Sigmoid colon (tissue), 7 donors: Measurements from ENCODE around the gene NUDT10. TPM values are rescaled to one million over a fixed set of nuclear protein-coding genes. Genes with fewer than 3 reads are reported as not detected.
A peak's percentile ranks its signal among the peaks of the same experiment; 100 is the strongest.
"Not testable (repeated sequence)": the region's sequence is repeated elsewhere in the genome, so short reads cannot be mapped to it uniquely, and the experiment has no call there.

Source experiments
- DNase-seq: peaks from one replicate; pipeline ENCODE4 v3.0.0-alpha.2; 2019
- H3K27ac ChIP-seq, 4 donors: fragments of 200-600 bp; sonication (generic); one replicate each; pipeline ENCODE4 v1.5.1; 2016 to 2019; ENCODE audit warnings: mild to moderate bottlenecking in 1 of 4
- H3K27me3 ChIP-seq, 3 donors: fragments of 200-600 bp; sonication (generic); one replicate each; pipeline ENCODE4 v1.5.1; 2019; ENCODE audit warnings: mild to moderate bottlenecking in 1 of 3
- H3K36me3 ChIP-seq, 4 donors: fragments of 200-600 bp; sonication (generic); one replicate each; pipeline ENCODE4 v1.5.1; 2016 to 2019
- H3K4me1 ChIP-seq, 4 donors: fragments of 200-600 bp; sonication (generic); one replicate each; pipeline ENCODE4 v1.5.1; 2017 to 2019
- H3K4me3 ChIP-seq, 4 donors: fragments of 200-600 bp; sonication (generic); one replicate each; pipeline ENCODE4 v1.5.1; 2017 to 2019; ENCODE audit warnings: mild to moderate bottlenecking in 2 of 4, moderate library complexity in 1 of 4
- H3K9me3 ChIP-seq, 4 donors: fragments of 200-600 bp in 3 of 4; sonication (generic) in 3 of 4; one replicate each; pipeline versions ENCODE4 v1.5.1 to v1.6.1; 2013 to 2019
- EP300 ChIP-seq, 4 donors: sonication (generic); formaldehyde crosslinking; IDR thresholded peaks; one replicate each; pipeline ENCODE4 v1.6.1; 2017; ENCODE audit warnings: antibody characterized with exemption in 4 of 4
- POLR2A ChIP-seq, 2 donors: fragments of 450-650 bp; IDR thresholded peaks; one replicate each; pipeline ENCODE4 v1.6.1; 2016; ENCODE audit warnings: antibody characterized with exemption in 2 of 2, mild to moderate bottlenecking in 2 of 2, moderate library complexity in 2 of 2
- POLR2AphosphoS5 ChIP-seq, 4 donors: sonication (generic); formaldehyde crosslinking; IDR thresholded peaks; one replicate each; pipeline ENCODE4 v1.6.1; 2017; ENCODE audit warnings: antibody characterized with exemption in 4 of 4
- WGBS, 2 donors: extraction: QIAGEN DNeasy Blood & Tissue Kit; methylation state at CpG; one replicate each; pipeline ENCODE4 v1.1.7; 2013; 5-methylcytosine and 5-hydroxymethylcytosine counted together
- intact Hi-C: fragments of 100-400 bp; cut with DNase I; formaldehyde crosslinking; loops from one replicate; pipeline ENCODE4 v1.15.1; 2023
- polyA plus RNA-seq, 3 donors: library from polyadenylated mRNA; stranded (reverse); fragments of 200-250 nt; gene quantifications; one replicate each; pipeline ENCODE4 v1.2.3, GENCODE V29; 2013
- total RNA-seq, 4 donors: library from RNA; depleted of rRNA; stranded (reverse); fragments of >200 nt; gene quantifications; one replicate each; pipeline ENCODE4 v1.1.0, GENCODE V29; 2016
- TF ChIP-seq, protein P1 (sequence below), 4 experiments: fragments of 450-650 bp in 3 of 4; fragments of 200-600 bp in 1 of 4; IDR thresholded peaks; one replicate each; pipeline ENCODE4 v1.5.1; 2016 to 2019; ENCODE audit warnings: antibody characterized with exemption in 4 of 4, mild to moderate bottlenecking in 3 of 4, moderate library complexity in 2 of 4
- donor health status: healthy with polysubstance abuse.
- donor health status: Bipolar disorder and iron deficiency.
- donor health status: healthy.

The NUDT10 gene
- total RNA-seq: 10 to 100 TPM in 2 of 4 donors, 1 to 10 TPM in 2; 8.0 to 13.6 (median 10.9) TPM
- 1 to 10 TPM in 1 of 3 donors, under 1 TPM in 2; 0.46 to 1.2 (median 0.60) TPM for polyA plus RNA-seq

DNA sequence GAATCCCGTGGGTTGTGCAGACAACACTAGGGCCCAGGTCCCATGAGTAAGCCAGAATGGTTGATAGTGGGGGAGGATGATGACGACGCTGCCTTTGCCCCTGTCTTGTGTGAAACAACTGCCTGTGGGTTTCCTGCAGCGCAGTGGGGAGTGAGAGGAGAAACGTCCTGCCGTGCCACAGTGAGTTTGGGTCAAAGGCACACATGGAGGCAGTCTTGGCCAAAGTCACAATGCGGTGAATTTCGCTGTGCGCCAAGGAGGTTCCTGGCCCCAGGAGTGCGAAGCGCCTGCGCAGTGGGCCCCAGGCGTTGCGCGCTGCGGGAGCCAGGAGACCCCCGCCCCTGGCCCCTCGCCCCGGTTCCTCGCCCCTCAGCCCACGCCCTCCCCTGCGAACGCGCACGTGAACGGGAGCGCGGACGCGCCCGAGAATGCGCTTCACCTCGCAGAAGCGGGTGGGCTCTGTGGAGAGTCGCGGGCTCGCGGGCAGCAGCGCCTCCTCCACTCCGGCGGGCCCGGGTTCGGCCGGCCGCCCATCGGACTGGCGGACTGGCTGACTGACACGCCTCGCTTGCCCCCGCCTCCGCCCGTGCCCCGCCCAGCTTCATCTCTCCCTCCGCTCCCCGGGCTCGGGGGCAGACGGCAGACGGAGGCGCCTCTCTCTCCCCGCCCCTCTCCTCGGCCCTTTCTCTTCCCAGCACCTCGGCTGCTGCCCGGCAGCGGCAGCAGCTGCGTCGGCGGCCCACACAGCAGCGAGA, at the start of gene NUDT10:
Gene NUDT10, plus strand, starts transcription at position 635 of the 755 bp plus-strand sequence. CDS start 144 bp downstream, outside the sequence.
- WGBS, 2 donors: 1 to 6% methylated on average over 68 of the region's 68 CpGs
- H3K4me3 ChIP-seq: peak within 1 kb of the TSS; percentile 43 to 57 (median 50)
- TF ChIP-seq POLR2AphosphoS5 (IDR thresholded peaks at IDR 0.05): peak in 2 of 4 donors; percentile 18 to 43
- TF ChIP-seq POLR2A (IDR thresholded peaks at IDR 0.05): no peak
- no peak for TF ChIP-seq EP300 (IDR thresholded peaks at IDR 0.05)
- TF ChIP-seq, protein P1, sequence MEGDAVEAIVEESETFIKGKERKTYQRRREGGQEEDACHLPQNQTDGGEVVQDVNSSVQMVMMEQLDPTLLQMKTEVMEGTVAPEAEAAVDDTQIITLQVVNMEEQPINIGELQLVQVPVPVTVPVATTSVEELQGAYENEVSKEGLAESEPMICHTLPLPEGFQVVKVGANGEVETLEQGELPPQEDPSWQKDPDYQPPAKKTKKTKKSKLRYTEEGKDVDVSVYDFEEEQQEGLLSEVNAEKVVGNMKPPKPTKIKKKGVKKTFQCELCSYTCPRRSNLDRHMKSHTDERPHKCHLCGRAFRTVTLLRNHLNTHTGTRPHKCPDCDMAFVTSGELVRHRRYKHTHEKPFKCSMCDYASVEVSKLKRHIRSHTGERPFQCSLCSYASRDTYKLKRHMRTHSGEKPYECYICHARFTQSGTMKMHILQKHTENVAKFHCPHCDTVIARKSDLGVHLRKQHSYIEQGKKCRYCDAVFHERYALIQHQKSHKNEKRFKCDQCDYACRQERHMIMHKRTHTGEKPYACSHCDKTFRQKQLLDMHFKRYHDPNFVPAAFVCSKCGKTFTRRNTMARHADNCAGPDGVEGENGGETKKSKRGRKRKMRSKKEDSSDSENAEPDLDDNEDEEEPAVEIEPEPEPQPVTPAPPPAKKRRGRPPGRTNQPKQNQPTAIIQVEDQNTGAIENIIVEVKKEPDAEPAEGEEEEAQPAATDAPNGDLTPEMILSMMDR (IDR thresholded peaks at IDR 0.05): no peak
- peaks cover 0 to 7% (median 0%) of the 10 kb centered on the region in 3 donors for H3K27me3 ChIP-seq
- no peaks in the 10 kb centered on the region for H3K4me1 ChIP-seq
- DNase-seq: peak; percentile 74
- no peaks in the 10 kb centered on the region for H3K36me3 ChIP-seq
- H3K27ac ChIP-seq: peak within 1 kb of the TSS; percentile 20 to 64 (median 56)
- H3K9me3 ChIP-seq: no peaks in the 10 kb centered on the region
- intact Hi-C loops: no loop called here

DNA sequence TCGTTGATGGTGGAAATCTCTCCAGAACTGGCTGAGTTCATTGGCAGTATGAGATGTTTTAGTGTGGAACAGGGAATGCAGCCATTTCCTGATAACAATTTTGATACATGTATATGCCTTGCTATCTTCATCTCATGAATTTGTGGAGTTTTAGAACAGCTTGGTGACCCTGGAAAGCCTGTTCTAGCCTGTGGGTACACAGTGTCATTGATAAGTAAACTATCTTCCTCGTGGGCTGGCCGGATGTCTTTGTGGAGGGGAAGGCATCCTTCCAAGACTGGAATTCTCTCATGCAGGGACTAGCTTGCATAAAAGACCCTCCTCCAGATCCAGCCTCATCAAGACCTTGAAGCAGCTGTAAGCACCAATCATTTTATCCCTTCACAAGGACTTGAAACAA, 40.2 kb upstream of the NUDT10 start:
- Histone ChIP-seq H3K4me3 (no peak overlapping the region), H3K36me3 (no peaks in the 10 kb centered on the region), H3K27me3 (no peaks in the 10 kb centered on the region), H3K27ac (no peak overlapping the region), H3K4me1 (no peaks in the 10 kb centered on the region), H3K9me3 (no peaks in the 10 kb centered on the region)
- intact Hi-C loops: no loop called here
- no peak for DNase-seq
- TF ChIP-seq POLR2A (IDR thresholded peaks at IDR 0.05): no peak
- TF ChIP-seq EP300 (IDR thresholded peaks at IDR 0.05): no peak
- no peak for TF ChIP-seq POLR2AphosphoS5 (IDR thresholded peaks at IDR 0.05)
- TF ChIP-seq, protein P1 (IDR thresholded peaks at IDR 0.05): no peak
- WGBS, 2 donors: 30 to 63% methylated on average over 3 of the region's 3 CpGs

DNA sequence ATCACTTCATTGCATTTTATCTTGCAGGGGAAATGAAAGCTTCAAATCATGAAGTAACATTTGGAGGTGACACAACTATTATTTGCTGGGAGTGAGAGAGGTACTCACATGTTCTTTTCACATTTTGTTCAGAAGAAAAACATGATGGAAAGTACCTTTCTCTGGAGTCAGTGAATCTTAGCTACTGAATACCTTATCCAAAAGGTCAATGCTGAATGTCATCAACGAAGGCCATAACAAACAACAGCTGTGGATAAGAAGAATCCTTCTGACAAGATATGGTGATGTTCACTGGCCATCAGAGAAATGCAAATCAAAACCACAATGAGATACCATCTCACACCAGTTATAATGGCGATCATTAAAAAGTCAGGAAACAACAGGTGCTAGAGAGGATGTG, 36.5 kb upstream of the NUDT10 start:
- TF ChIP-seq POLR2A (IDR thresholded peaks at IDR 0.05) (no peak), POLR2AphosphoS5 (IDR thresholded peaks at IDR 0.05) (no peak), EP300 (IDR thresholded peaks at IDR 0.05) (no peak)
- TF ChIP-seq, protein P1 (IDR thresholded peaks at IDR 0.05): no peak
- Histone ChIP-seq H3K4me3 (no peak overlapping the region), H3K4me1 (no peaks in the 10 kb centered on the region), H3K27ac (no peak overlapping the region), H3K27me3 (no peaks in the 10 kb centered on the region), H3K36me3 (no peaks in the 10 kb centered on the region), H3K9me3 (no peaks in the 10 kb centered on the region)
- DNase-seq: no peak
- 76 to 95% methylated on average over 2 of the region's 2 CpGs for WGBS, 2 donors
- intact Hi-C loops: no loop called here

DNA sequence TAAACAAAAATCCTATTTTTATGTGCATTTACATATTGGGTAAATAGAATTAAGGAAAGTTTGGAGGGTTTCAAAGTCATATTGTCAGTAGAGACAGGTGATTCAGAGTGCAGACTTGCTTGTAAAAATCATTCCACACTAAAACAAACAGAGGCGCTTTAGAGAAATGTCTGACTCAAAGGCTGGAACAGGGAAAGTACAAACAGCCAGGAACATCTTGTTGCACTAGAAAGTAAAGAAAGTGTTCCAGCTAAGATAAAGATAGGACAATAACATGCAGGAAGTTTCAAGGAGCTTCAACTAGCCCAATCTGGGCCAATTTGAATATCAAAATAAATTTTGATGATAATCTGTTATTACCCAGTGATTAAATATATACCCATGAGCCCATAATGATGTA, 16.4 kb upstream of the NUDT10 start:
- WGBS, 2 donors: 19 to 61% methylated on average over 1 of the region's 1 CpG
- no peak for DNase-seq
- Histone ChIP-seq H3K27ac (no peak overlapping the region), H3K4me1 (no peaks in the 10 kb centered on the region), H3K36me3 (no peaks in the 10 kb centered on the region), H3K4me3 (no peak overlapping the region), H3K27me3 (no peaks in the 10 kb centered on the region), H3K9me3 (no peaks in the 10 kb centered on the region)
- intact Hi-C loops: no loop called here
- TF ChIP-seq POLR2AphosphoS5 (IDR thresholded peaks at IDR 0.05) (no peak), EP300 (IDR thresholded peaks at IDR 0.05) (no peak)

DNA sequence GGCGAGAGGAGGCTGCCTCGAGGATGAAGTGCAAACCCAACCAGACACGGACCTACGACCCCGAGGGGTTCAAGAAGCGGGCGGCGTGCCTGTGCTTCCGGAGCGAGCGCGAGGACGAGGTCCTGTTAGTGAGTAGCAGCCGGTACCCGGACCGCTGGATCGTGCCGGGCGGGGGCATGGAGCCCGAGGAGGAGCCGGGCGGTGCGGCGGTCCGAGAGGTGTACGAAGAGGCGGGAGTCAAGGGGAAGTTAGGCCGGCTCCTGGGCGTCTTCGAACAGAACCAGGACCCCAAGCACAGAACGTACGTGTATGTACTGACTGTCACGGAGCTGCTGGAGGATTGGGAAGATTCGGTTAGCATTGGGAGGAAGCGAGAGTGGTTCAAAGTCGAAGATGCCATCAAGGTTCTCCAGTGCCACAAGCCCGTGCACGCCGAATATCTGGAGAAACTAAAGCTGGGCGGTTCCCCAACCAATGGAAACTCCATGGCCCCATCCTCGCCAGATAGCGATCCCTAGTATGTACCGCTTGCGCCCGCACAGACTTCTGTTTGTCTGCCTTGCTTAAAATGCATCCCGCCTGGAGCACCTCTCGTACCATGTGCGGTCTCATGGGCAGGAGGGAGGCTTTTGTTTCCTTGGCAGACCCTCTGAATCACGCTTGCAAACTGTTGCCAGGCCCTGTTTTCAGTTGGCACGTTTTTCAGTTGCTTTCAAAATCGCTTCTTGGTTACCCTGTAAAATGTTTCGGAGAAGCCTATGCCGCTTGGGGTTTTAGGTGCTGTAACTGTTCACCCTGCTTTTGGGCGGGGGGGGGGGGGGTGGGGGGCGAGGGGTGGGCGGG, 542 bp downstream of the NUDT10 start:
- DNase-seq, H3K9me3 ChIP-seq, H3K27me3 ChIP-seq, H3K36me3 ChIP-seq, H3K4me1 ChIP-seq, intact Hi-C loops: not testable (repeated sequence)
- H3K27ac ChIP-seq: peak overlapping the region; percentile 17 to 64 (median 56)
- WGBS, 2 donors: 2 to 8% methylated on average over 50 of the region's 56 CpGs
- H3K4me3 ChIP-seq: peak overlapping the region; percentile 43 to 57 (median 50)
